ENCODE results near the gene KBTBD12.

KBTBD12 gene

GRCh38 chr3:127953091-127954035 is 38.3 kb downstream of the KBTBD12 start:
- DNase-seq = no peak

DNA sequence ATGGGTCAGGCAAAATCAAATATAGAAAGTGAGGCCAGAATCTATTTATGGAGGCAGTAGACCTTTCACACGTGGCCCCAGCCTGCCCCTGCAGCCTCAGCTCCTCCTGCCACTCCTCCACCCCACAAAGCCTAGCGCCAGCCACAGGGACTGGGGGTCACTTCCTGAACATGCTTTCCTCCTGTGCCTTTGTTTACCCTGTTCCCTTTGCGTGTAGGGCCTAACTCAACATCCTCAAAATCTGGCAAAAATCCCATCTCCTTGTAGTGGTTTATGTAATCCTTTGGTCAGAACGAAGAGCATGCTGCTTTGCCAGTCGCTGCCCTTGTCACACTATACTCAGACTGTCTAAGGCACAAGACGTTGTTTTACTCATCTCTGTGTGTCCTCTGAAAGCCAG is 39.6 kb downstream of the KBTBD12 start:
- no peak for DNase-seq

DNA sequence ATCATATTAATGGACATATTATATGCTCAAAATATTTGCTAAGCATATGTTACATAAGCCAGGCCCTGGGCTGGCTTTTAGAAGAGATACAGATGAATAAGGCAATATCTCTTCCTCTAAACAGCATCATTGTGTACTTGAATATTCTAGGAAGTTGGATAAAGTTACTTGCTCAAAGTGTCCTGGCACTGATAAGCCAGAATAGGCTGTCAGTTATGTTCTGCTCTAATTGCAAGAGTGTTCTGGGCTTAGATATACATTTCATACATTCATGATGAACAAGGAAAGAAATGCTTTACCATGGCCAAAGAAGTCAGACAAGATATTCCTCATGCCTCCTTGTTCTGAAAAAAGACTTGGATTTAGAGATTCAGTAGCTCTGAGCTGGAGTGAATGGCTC is 40.7 kb downstream of the KBTBD12 start:
- DNase-seq = no peak

- no peak for DNase-seq
Observed at GRCh38 chr3:127959041-127959440, 44.0 kb downstream of the KBTBD12 start.

- DNase-seq = no peak
Observed at GRCh38 chr3:127959873-127960272, 44.8 kb downstream of the KBTBD12 start.

DNA sequence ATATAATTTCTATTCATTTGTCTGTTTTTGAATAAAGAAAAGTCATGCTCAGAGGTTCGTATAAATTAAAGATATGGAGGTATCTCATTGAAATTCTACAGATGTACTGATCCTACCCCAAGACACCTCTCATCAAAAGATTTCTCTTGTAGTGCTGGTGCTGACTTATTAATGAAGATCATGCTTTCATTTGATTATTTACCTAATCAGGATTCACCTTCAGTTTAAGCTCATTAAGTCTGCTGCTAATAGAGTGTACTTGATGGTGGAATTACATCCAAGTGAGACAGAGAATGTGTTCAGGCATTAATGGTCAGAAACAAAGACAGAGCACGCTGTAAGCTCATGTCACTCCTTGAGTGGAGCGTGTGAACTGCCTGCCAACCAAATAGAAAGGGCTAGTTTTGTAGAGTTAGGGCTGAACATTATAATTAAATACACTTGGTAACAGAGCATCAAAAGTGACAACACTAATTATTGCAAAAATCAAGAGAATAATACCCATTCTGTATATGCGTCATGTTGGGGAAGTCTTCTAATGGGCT is 45.5 kb downstream of the KBTBD12 start:
- DNase-seq = no peak

DNA sequence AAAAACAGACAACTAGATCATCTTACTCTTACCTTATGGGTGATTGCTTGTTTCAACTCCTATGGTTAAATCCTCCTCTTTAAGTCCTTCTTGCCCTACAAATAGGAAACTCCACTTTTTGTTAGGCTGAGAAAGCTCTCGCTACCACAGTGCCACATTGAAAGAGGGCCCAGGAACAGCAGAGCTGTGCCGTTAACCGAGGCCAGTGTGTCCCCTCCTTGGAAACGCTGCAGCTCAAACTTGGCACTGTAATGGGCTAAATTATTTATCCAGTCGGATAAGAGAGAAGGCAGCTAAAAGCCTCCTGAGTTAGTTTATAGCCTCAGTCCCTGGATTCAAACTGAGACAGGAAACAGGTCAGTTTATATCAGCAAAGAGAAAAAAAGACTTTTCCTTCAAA is 46.1 kb downstream of the KBTBD12 start:
- DNase-seq = no peak

DNA sequence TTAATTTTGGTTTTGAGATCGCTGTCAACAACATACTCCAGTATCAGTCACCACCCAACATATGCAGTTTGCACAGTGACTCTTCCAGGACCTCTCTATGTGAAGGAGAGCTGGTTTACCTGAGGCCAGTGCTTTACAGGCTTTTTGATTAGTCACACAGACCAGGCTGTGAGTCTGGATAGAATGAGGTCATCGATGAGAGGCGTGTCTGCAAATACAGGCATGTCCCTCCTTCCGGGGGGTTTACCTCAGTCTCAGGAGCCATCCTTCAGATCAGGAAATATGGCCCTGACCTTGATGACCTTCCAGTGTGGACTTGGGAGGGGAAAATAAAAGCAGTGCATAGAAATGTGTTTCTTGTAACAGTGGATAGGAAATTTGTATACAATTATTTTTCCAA is 46.9 kb downstream of the KBTBD12 start:
- DNase-seq = no peak

DNA sequence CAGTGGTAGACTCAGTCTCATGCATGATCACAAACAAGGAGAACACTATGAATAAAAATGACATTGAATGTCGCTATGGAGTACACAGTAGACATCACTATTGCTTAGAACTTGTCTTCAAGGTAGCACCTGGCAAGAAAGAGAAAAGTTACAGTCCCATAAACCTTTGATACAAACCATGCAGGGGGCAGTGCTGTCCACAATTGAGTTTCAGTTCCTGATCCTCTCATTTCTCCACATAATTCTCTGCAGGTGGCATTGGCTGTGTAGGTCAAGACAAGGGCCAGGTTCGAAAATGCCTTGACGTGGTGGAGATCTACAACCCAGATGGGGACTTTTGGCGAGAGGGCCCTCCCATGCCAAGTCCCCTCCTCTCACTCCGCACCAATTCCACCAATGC is 47.9 kb downstream of the KBTBD12 start:
- DNase-seq = no peak

- DNase-seq = no peak
Observed at GRCh38 chr3:127964053-127964452, 49.0 kb downstream of the KBTBD12 start.

- DNase-seq = no peak
Observed at GRCh38 chr3:127964816-127965215, 49.8 kb downstream of the KBTBD12 start.

DNA sequence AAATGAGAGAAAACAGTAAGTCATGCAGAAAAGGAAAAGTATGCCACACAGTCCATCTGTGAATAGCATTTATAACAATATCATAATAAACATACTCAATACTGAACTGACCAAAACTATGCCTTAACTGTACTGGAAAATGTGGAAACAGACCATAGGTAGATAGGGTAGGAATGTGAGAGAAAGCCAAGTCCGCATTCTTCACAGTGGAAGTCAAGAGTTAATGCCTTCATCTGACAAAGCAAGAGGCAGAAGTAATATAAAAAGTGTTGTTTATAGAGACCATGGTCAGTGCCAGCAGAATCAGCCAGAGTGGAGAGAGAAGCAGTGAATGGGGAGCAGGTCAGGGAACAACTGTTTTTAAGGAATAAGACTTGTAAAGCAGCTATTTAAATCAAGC is 52.3 kb downstream of the KBTBD12 start:
- DNase-seq = no peak

GRCh38 chr3:127970966-127971592 is 56.0 kb downstream of the KBTBD12 start:
- peak; percentile 12 for DNase-seq

DNA sequence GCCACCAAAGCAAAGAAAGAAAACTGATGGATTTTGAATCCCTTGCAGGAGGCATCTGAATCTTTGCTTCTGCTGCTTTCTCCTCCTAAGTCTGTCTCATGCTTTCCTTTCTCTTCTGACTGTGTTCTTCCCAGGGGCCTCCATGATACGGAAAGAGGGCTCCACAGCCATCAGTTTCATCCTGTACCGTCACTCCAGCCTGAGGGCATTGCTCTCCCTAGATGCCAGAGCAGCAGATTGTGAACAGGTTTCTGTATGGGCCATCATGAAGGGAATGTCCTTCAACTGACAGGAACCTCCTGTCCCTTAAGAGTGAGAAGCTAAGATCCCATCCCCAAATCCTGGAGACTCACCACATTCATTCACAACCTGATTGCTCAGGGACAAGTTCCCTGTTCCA is 59.2 kb downstream of the KBTBD12 start:
- DNase-seq = no peak

- no peak for DNase-seq
Observed at GRCh38 chr3:127975153-127976029, 60.4 kb downstream of the KBTBD12 start.

DNA sequence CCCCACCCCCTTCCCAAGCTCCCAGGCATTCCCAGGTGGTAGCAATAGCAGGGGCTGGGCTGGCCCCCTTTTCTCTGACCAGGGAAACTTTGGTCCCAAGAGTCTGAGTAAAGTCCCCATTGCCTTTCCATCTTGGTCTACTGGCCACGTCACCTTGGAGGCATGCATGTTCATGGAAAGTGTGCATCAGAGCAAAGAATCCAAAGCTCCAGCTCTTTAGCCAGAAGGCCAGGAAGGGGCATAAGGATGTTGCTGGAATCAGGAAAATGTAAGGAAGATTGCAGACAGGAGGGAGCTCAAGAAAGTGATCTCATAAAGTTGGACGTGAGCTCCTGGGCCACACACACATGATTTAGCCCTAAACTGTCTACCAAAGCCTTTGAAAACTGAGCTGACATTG is 63.6 kb downstream of the KBTBD12 start:
- DNase-seq = no peak

GRCh38 chr3:127979473-127979872 is 64.4 kb downstream of the KBTBD12 start:
- DNase-seq = no peak

DNA sequence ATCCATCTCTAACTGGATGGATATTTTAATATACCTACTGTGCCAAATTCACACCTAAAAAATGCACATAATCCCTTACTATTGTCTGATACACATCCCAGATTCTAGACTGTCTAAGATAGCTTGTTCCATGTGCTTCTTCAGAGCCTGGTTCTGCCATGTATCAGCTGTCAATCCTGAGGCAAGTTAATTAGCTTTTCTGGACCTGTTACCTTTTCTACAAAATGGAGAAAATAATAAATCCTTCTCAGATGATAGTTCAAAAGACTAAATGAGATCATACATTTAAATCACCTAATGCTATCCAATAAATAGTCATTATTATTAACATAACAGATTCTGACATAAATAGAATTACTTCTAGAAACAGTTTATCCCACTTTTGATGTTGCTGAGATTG is 66.1 kb downstream of the KBTBD12 start:
- DNase-seq = no peak

- no peak for DNase-seq
Observed at GRCh38 chr3:127982155-127982554, 67.1 kb downstream of the KBTBD12 start.

- no peak for DNase-seq
Observed at GRCh38 chr3:127984241-127984975, 69.4 kb downstream of the KBTBD12 start.

DNA sequence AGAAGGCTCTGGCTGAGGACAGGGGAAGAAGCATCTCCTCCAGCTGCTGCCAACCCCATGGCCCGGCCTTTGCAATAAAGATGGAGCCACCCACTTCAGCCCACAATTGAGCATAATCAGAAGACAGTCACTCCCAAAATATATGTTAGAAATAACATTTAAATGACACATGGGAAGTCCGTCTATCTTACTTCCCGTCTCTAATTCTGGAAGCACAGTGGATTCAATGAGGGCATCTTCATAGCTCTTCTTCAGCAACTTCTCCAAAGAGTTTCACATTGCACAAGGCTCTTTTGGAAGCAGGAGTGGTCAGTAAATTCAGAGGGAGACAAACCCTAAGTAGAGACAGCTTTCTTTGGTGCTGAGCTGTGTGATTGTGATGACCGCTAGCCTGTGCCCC is 70.2 kb downstream of the KBTBD12 start:
- DNase-seq = no peak

DNA sequence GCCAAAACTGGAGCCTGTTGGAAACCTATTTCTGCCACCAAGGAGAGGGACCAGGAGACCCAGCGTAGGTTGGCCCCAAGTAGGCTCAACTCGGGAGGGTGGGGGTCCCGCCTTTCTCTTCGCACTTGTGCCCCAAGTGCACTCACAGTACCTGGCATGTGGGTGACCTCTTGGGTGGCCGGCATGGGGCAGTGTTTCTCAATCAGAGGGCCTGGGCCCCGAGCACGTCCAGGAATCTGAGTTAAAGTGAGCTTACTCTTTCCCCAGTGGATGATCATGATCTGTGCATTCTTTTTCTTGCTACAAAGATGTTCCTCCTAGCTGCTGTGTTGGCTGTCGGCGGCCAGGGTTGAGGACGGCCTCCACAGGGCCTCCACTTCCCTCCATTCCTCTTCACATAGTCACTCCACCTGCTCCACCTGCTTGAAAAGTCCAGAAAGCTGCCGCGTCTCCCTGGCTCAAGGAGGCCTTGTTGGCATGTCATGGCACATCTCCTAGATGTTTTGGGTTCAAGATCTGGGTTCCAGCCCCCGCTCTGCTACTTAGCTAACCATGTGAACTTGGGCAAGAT is 70.7 kb downstream of the KBTBD12 start:
- DNase-seq = no peak

Data from activated CD4-positive, alpha-beta T cell treated with anti-CD3 and anti-CD28 coated beads for 48 hours (primary cell).